Measurements from ENCODE around the gene MYO7A.

DNA sequence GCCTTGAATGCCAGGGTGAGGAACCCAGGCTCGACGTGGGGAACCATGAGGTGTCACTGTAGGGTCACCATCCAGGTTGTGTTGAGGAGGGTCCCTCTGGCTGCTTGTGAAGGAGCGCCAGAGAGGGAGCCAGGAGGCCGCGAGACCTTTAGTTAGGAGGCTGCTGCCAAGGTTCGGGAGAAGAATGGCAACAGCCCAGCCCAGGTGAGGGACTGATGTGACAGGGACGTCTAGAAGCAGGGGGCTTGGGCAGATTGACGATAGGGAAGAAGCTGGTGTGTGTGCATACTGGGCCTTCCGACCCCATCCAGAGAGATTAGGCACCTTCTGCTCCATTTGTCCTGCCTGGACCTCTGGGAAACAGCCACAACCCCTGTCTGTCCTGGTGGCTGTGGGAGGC is 49.0 kb downstream of the MYO7A start:
- TF ChIP-seq, protein P1, sequence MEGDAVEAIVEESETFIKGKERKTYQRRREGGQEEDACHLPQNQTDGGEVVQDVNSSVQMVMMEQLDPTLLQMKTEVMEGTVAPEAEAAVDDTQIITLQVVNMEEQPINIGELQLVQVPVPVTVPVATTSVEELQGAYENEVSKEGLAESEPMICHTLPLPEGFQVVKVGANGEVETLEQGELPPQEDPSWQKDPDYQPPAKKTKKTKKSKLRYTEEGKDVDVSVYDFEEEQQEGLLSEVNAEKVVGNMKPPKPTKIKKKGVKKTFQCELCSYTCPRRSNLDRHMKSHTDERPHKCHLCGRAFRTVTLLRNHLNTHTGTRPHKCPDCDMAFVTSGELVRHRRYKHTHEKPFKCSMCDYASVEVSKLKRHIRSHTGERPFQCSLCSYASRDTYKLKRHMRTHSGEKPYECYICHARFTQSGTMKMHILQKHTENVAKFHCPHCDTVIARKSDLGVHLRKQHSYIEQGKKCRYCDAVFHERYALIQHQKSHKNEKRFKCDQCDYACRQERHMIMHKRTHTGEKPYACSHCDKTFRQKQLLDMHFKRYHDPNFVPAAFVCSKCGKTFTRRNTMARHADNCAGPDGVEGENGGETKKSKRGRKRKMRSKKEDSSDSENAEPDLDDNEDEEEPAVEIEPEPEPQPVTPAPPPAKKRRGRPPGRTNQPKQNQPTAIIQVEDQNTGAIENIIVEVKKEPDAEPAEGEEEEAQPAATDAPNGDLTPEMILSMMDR (IDR thresholded peaks at IDR 0.05): no peak
- no peak for TF ChIP-seq POLR2A (IDR thresholded peaks at IDR 0.05)
